GM13977 (cell line): ENCODE measurements around the gene REV1.
A peak's percentile ranks its signal among the peaks of the same experiment; 100 is the strongest.

Experiments used
- DNase-seq: peaks from one replicate; pipeline ENCODE4 v3.0.0; 2012; ENCODE audit warnings: low spot score
- CTCF ChIP-seq: IDR thresholded peaks from 2 replicates; pipeline ENCODE4 v1.5.1; 2012; ENCODE audit warnings: mild to moderate bottlenecking, control low read depth; ENCODE audit not compliant: insufficient read depth; ENCODE audit errors: extremely low read depth, missing control alignments
- in situ Hi-C: fragments of 300-500 bp; cut with MboI; formaldehyde crosslinking; loops from one replicate; pipeline ENCODE4 v1.12.0; 2022; ENCODE audit warnings: low sequenced_read_pairs, low pct_unique_long_range_greater_than_20kb, mixed read lengths, inconsistent platforms; ENCODE audit not compliant: unreplicated experiment

The REV1 gene

GRCh38 chr2:99495115-99495860 is 5.5 kb upstream of the REV1 start:
- in situ Hi-C loops = loop anchor here (25.0 kb wide), 1 partner anchor 308 kb away; the partner anchor contains the start of genes MITD1 and MRPL30
- TF ChIP-seq CTCF = no peak
- no peak for DNase-seq

- in situ Hi-C loops = loop anchor here (25.0 kb wide), 1 partner anchor 305 kb away; the partner anchor contains the start of genes MITD1 and MRPL30
- DNase-seq = no peak
- TF ChIP-seq CTCF = no peak
Measured at GRCh38 chr2:99492721-99493120, 2.9 kb upstream of the REV1 start.

GRCh38 chr2:99490623-99491461 is 1.0 kb upstream of the REV1 start:
- no peak for TF ChIP-seq CTCF
- in situ Hi-C loops = loop anchor here (25.0 kb wide), 1 partner anchor 304 kb away; the partner anchor contains the start of genes MITD1 and MRPL30
- no peak for DNase-seq

GRCh38 chr2:99489063-99489760 is 605 bp downstream of the REV1 start:
- DNase-seq = peak; percentile 84
- no peak for TF ChIP-seq CTCF
- in situ Hi-C loops = loop anchor here (25.0 kb wide), 1 partner anchor 302 kb away; the partner anchor contains the start of genes MITD1 and MRPL30

- no peak for TF ChIP-seq CTCF
- DNase-seq = peak; percentile 37
- in situ Hi-C loops = loop anchor here (25.0 kb wide), 1 partner anchor 301 kb away; the partner anchor contains the start of genes MITD1 and MRPL30
Measured at GRCh38 chr2:99488539-99489062, 1.2 kb downstream of the REV1 start.

GRCh38 chr2:99487906-99488305 is 1.9 kb downstream of the REV1 start:
- DNase-seq = no peak
- no peak for TF ChIP-seq CTCF
- in situ Hi-C loops = loop anchor here (25.0 kb wide), 1 partner anchor 301 kb away; the partner anchor contains the start of genes MITD1 and MRPL30
